HG03135 (cell line): ENCODE data around the gene CFDP1.
"Not testable (repeated sequence)": the region's sequence is repeated elsewhere in the genome, so short reads cannot be mapped to it uniquely, and the experiment has no call there.

Experiments
- ATAC-seq: cut with Tn5 transposase; IDR thresholded peaks from one replicate; pipeline ENCODE4 v1.9.1; 2021; ENCODE audit warnings: mild to moderate bottlenecking, moderate library complexity; ENCODE audit not compliant: unreplicated experiment

CFDP1 gene

DNA sequence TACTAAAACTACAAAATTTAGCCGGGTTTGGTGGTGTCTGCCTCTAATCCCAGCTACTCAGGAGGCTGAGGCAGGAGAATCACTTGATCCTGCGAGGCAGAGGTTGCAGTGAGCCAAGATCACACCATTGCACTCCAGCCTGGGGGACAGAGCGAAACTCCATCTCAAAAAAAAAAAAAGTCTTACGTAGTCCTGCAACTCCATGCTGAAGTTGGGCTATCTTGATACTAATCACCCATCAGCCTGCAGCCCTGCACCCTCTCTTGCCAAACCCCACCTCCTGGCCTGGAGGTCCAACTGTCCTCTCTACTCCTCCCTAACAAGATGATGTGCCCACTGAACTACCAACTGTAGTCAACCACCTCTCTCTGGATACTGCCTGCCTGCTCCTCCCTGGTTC lies 26.4 kb upstream of the CFDP1 start:
- ATAC-seq, result no peak

DNA sequence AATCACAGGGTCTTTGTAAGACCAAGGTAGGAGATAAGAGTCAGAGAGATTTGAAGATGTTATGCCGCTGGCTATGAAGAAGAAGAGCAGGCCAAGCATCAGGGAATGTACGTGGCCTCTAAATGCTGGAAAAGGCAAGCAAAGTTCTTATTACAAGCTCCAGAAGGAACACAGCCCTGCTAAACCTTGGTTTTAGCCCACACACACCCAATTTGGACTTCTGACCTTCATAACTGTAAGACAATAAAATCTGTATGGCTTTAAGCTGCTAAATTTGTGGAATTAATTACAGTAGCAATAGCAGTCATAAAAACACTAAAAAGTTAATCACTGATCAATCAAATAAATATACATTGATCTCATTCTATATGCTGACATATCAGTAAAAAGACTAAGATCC lies 25.1 kb upstream of the CFDP1 start:
- ATAC-seq, result no peak

DNA sequence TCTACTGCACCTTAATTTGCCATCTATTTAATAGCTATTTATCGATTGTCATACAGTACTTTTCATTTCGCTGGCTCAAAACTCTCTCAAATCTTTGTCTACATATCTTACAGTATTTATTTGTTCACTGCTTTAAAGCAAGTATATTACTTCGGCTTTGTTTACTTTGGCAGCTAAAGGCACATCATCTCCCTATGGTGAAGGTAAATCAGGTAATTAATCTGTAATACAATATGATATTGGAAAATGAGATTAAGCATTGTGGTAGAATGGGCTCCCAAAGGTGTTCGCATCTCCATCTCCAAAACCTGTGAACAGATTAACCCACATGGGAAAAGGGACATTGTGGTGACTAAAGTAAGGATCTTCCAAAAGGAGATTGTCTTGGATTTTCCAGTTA lies 24.7 kb upstream of the CFDP1 start:
- no peak for ATAC-seq

DNA sequence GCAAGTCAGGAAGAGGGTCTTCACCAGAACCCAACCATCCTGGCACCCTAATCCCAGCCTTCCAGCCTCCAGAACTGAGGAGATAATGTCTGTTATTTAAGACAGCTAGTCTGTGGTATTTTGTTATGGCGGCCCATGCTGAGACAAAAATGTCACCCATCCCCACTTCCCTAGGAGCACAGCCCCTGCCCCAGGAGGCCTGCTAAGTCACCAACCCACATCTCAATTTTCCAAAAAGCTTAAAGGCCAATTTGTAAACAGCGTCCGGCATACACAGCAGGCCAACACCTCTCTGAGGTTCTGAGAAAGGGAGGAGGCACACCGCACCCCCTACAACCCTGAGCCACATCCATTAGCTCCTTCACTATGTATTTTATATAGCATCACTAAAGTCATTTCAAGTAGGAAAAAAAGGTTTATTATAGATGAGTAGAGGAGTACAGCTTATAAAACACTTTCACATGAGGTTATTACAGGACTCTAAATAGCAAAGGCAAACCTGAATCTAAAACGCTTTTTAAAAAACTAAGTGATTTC lies 24.2 kb upstream of the CFDP1 start:
- no peak for ATAC-seq

DNA sequence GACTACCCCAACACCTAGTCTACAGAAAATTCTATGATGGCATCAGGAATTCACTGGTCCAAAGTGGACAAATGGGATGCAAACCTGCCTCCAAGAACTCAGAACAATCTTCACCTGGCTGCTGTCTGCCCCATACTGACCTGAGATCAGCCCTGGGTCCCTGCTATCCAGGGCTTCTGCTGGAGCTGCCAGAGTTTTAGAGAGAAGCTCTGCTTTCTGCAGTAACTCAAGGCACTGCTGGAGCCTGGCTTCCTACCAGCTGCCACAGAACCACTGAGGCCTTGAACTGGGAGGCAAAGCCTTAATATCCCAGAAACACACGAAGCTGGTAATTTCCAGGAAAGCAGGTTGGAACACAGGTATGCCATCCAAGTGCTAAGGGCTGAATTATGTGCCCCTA lies 23.7 kb upstream of the CFDP1 start:
- ATAC-seq, result no peak

DNA sequence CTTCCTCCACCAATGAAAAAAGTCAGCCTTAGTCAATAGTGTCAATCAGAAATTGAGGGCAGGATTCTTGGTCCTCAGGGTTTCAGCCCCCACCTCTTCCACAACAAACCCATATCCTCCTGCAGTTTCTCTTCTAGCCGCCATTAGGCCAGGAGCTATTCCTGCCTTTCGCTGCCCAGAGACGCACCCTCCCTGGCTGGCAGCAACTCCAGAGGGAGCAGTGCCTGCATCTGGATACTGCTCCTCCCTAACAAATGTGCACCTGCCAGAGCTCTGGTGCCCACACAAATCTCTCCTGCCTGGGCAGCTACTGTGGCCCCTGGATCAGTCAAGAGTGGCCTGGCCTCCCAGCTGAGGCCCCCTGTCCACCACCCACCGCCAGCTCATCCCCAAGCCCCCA lies 23.2 kb upstream of the CFDP1 start:
- not testable (repeated sequence) for ATAC-seq

DNA sequence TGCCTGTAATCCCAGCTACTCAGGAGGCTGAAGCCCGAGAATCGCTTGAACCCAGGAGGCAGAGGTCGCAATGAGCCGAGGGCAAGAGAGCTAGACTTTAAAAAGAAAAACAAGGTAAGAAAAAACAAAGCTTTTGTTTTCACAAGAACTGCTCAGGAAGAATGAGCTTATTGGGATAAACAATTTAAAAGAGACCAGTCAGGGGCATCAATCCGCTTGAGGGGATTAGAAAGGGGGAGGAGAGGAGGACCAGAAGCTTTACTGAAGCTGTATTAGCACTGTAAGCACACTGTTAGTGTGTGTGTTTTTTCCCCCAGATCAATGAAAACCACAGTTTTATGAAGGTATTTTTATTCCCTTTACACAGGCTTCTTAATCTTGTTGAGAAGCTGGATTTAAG lies 22.4 kb upstream of the CFDP1 start:
- ATAC-seq, result no peak

DNA sequence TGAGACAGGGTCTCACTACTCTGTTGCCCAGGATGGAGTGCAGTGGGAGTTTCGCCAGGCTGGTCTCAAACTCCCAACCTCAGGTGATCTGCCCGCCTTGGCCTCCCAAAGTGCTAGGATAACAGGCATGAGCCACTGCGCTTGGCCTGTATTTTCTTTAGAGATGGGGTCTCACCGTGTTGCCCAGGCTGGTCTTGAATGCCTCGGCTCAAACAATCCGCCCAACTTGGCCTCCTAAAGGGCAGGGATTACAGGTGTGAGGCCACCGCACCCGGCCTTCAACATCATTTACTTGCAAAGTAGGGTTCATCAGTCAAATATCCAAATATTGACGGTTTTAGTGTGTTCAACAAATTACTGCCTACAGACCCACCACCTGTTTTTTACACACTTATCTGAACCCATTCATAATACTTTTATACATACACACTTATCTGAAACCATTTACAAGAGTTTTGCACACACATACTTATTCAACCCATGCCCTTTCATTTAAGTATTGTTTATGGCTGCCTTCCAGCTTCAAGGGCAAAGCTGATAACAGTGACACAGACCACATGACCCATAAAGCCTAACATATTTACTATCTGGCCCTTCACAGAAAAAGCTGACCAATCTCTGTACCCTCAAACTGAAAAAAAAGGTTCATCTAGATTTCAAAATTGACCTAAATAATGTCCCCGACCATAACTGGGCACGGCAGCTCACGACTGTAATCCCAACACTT lies 19.3 kb upstream of the CFDP1 start:
- no peak for ATAC-seq

DNA sequence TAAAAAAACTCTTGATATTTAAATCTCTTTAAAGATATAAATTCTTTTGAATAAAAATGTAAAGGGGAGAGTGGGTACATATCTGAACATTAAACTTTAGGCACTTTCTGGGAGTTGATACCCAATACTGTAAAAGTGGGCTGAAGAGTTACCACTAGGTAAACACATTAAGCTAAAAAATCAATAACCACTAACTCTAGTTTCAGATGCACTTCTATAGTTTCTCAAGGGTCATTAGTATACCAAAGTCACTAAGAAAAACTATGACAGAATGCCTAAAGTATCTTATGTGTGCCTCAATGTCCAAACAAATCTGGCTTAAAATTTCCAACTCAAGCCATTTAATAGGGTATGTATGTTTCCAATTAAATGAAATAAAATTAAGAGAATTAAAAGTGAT lies 13.1 kb upstream of the CFDP1 start:
- no peak for ATAC-seq

DNA sequence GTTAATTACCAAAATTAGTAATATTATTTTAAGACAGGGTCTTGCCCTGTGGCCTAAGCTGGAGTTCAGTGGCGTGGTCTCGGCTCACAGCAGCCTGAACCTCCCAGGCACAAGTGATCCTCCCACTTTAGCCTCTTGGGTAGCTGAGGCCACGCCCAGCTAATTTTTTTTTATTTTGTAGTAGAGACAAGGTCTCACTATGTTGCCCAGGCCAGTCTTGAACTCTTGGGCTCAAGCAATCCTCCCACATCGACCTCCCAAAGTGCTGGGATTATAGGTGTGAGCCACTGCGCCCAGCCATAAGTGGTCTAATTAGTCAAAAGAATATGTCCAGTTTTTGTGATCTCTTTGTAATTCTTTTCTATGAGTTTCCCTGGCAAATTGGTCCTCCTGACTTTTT lies 12.0 kb upstream of the CFDP1 start:
- ATAC-seq, result no peak

DNA sequence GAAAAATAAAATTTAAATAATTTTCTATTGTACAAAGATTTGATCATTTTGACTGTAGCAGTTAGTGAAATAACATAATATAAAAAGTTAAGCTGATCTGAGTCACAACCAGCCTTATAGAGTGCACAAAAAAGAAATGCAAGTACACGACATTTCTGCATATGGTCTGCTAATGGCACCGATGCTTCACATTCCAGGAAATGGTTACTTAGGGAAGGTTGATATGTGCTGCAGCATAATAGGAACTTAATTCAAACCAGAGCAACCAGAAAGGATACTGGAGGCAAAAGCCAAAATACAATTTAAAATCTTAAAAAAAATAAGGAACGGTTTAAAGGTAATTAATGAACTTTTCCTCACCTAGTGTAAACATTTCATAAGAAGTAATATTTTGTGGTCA lies 10.0 kb upstream of the CFDP1 start:
- no peak for ATAC-seq

DNA sequence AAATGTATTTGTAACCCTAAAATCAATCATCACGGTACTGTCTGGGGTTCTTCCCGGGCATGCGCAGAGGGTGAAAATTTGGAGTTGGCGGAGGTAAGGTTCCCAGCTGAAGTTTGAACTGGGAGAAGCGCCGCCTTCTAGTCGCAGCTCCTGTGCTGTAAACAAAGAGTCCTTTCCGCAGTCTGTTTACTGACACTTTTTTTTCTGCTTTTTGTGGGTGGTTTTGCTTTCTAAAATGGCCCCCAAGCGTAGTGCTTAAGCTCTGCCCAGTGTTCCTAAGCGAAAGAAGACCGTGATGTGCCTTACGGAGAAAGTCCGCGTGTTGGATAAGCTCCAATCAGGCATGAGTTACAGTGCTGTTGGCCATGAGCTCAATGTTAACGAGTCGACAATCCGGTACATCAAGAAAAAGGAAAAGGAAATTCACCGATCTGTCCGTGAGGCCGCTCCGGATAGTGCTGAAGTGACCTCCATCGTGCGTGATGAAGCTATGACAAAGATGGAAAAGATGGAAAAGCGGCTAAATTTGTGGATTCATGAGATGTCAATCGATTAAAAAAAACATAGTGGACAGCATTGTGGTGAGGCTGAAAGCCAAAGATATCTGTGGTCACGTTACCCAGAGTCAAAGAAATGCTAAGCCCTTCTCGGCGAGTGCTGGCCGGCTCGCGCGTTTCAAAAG lies 570 bp upstream of the CFDP1 start:
- peak; percentile 55 for ATAC-seq

DNA sequence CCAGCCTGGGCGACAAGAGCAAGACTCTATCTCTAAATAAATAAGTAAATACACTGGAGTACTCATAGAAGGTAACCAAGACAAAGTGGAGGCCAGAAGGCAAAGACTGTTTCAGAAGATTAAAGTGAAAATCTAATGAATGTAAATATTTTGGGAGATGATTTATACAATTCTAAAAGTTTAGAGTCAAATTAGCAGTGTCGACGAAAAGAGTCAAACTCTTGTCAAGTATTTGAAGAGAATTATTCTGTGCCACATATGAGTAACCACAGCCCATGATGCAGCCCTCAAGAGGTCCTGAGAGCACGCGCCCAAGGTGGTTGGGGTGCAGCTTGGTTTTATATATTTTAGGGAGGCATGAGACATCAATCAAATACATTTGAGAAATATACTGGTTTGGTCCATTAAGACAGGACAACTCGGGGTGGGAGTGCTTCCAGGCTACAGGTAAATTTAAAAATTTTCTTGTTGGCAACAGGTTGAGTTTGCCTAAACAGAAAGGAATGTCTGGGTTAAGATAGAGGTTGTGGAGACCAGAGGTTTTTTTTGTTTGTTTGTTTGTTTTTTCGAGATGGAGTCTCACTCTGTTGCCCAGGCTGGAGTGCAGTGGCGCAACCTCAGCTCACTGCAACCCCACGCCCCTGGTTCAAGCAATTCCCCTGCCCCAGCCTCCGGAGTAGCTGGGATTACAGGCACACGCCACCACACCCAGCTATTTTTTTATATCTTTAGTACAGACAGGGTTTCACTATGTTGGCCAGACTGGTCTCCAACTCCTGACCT lies 3.5 kb downstream of the CFDP1 start:
- ATAC-seq, result no peak

DNA sequence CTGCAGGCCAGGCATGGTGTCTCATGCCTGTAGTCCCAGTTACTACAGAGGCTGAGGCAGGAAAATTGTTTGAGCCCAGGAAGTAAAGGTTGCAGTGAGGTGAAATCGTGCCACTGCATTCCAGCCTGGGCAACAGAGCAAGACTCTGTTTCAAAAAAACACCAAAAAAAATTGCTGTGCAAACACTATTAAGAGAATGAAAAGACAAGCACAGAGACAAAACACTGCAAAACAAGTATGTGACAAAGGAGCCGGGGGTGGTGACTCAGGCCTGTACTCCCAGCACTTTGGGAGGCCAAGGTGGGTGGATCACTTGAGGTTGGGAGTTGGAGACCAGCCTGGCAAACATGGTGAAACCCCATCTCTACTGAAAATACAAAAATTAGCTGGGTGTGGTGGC lies 6.8 kb downstream of the CFDP1 start:
- not testable (repeated sequence) for ATAC-seq

DNA sequence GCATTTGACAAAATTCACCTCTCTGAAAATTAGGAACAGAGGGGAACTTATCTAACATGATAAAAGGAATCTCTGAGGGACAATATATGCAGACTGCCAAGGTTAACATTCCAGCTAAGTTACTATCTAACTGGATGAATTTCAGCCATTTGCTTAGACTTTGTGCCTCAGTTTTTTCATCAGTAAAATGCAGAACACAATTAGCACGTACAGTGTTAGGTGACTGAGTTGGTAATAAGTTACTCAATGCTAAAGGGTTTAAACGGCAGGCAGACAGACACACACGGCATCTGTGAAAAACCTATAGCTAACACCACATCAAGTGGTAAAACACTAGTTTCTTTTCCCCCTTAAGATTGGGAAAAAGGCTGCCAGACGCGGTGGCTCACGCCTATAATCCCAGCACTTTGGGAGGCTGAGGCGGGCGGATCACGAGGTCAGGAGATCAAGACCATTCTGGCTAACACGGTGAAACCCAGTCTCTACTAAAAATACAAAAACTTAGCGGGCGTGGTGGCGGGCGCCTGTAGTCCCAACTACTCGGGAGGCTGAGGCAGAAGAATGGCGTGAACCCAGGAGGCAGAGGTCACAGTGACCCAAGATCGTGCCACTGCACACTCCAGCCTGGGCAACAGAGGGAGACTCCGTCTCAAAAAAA lies 9.1 kb downstream of the CFDP1 start:
- ATAC-seq, result not testable (repeated sequence)

DNA sequence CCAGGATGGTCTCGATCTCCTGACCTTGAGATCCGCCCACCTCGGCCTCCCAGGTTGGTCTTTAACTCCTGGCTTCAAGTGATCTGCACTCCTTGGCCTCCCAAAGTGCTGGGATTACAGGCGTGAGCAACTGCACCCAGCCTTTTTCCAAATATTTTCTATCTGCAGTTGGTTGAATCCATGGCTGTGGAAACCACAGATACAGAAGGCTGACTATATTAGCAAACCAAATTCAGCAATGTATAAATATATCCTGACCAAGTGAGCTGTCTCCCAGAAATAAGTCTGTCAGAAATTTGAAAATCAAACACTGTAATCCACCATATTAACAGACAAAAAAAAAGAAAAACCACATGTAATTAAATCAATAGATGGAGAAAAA lies 9.6 kb downstream of the CFDP1 start:
- ATAC-seq, result no peak

DNA sequence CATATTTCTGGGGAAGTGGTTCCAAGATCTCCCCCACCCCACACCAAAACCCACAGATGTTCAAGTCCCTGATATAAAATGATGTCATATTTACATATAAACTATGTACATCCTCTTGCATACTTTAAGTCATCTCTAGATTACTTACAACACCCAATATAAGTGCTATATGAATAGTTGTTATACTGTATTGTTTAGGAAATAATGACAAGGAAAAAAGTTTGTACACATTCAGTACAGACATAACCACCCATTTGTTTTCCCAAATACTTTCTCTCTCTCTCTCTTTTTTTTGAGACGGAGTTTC lies 11.5 kb downstream of the CFDP1 start:
- no peak for ATAC-seq

DNA sequence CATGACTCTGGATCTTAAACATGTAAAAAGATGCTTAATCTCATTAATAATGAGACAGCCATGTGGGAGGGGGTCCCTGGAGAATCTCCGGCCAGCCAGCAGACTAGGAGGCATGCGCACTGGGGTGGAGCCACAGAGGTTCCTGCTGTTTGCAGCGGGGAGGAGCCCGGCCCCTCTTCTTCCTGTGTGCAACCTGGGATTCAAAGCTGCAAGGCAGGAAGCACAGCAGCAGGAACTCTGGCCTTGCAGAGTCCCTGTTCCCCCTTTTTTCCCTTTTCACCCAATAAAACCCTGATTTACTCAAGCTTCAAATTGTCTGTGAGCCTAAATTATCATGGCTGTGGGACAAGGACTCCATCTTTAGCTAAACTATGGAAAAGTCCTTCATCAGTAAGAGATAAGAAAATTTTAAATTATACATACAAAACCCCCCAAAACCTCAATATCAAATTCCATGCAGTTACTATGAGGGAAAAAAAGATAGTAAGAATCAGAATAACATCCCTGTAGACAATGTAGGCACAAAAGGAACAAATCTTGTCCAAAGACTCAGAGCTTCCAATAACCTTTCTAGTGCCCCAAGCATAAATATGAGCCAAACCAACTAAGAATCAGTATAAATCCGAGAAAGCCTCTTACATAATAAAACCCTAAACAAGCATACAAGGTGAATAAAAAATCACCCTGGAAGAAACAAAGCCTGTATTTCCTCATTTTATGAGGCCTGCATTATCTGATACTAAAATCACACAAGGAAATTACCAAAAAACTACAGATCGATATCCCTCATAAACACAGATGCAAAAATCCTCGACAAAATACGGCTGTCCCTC lies 12.1 kb downstream of the CFDP1 start:
- ATAC-seq, result peak; percentile 75

DNA sequence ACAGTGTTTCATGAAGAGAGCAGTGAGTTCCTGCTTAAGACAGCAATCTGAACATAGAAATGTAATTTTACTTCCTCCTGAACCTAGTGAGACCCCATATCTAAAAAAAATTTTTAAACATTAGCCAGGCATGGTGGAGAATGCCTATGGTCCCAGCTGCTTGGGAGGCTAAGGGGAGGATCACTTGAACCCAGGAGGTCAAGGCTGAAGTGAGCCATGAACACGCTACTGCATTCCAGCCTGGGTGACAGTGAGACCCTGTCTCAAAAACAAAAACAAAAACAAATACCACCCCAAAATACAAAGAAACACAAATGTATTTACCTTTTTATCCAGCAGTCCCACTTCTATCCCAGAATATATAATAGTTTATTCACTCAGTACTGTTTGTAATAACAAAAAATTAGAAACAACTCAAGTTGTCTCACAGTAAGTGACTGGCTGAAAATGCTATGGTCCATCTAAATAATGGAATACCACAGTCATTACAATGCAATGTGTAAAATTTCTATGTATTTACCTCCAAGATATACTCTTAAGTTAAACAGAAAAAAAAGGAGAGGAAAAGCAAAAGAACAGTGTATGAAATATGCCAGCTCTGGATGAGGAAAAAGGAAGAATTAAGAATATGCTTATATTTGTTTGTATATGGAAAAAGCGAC lies 16.3 kb downstream of the CFDP1 start:
- ATAC-seq, result no peak
